HG03025 (cell line): ENCODE data around the gene RASL11B.

Source experiments
- ATAC-seq: cut with Tn5 transposase; IDR thresholded peaks from one replicate; pipeline ENCODE4 v1.9.1; 2021; ENCODE audit warnings: mild to moderate bottlenecking, moderate library complexity; ENCODE audit not compliant: unreplicated experiment, low FRiP score

The RASL11B gene

DNA sequence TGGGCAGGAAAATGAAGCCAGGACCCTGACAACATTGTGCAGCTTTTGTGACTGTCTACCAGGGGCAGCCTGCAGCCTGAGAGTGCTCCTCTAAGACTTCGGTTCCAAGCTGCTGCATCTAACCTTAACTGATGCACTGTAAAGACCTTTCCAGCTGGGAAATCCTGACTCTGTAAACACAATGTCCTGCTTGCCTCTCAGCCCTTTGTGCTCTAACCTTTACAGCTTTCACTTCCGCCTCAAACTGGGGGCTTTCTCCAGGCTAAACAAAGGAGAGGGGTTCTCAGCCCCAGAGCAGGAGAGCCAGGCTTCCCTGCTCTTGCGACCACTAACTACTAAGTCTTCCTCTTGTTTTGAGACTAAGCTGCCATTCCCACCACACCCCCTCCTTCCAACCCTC lies 19.3 kb upstream of the RASL11B start:
- ATAC-seq: no peak

DNA sequence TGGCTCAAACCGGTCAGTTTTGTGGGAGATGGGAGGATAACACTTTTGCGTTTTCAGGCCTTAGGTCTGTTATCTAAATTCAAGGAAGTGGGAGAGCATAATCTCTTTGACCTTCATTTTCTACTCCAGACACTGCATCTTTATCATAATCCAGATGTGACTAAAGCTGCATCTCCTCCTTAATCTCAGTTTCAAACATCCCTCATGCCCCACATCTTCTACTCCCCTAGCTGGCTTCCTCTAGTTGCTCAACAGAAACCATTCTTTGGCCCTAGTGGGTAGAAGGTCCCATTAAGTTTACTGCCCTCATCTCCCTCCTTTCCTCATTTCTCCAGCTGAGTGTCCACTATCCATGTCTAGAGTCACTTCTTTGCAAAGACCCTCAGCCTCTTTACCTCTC lies 18.8 kb upstream of the RASL11B start:
- no peak for ATAC-seq

DNA sequence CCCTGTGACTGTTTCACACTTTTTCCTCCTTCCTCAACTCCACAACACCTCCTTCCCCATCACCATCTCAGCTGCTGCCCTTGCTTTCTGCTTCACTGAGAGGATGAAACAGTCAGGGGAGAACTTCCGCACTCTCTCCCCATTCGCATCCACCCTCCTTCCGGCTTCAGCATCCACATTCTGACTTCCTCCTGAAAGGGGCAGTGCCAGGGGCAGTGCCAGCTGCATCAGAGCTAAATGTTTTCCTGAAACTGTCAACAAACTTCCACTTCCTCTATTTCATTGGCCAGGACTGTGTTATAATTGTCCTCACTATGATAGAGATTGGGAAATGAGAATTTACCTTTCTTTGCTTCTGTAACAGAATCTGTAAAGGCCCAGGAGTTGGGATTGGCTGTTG lies 18.2 kb upstream of the RASL11B start:
- ATAC-seq: no peak

DNA sequence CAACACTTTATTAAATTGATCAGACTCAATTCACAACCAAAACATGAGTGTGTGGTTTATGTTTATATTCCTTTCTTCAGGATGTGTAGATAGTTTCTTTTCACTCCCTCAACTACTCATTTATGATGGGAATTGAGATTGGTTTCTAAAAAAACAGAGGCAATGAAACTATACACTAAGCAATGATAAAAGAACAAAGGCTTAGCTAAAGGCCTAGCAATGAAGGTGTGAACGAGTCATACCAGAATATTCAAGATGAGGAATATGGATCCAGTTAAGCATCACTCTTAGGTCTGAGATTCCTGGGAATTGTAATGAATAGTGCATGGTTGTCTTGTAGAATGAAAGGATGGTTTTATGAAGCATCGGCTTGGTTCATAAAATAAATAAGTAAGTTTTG lies 17.5 kb upstream of the RASL11B start:
- ATAC-seq: no peak

DNA sequence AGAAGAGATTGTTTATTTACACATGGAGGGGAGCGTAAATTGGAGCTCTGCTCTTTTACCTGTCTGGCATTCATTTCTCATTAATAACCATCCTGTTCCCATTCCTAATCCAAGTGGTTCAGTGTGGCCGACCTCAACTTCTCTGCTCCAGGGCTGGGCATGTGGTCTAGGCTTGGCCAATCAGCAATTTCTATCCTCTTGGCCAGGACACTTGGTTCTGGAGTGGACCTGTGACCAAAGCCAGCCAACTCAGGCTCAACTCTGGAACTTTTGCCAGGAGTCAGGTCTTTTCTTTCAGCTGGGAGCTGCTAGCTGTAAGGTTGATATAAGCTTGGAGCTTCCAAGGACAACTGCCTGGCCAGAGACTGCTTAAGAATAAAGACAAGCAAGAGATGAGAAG lies 15.6 kb upstream of the RASL11B start:
- ATAC-seq: no peak

DNA sequence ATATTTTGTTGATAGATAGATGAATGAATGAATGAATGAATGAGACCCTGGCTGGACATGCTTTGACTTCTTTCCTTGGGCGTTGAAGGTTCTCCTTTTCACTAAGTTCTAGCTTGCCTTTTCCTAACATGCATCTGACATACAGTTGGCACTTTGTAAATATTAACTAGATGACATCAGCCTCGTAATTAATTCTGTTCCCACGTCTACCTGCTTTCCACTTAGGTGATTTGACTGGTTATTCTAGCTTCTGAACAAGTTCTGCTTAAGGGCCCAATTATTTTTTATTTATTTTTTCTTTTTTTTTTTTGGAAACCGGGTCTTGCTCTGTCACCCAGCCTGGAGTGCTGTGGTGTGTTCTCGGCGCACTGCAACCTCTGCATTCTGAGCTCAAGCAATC lies 13.9 kb upstream of the RASL11B start:
- ATAC-seq: no peak

DNA sequence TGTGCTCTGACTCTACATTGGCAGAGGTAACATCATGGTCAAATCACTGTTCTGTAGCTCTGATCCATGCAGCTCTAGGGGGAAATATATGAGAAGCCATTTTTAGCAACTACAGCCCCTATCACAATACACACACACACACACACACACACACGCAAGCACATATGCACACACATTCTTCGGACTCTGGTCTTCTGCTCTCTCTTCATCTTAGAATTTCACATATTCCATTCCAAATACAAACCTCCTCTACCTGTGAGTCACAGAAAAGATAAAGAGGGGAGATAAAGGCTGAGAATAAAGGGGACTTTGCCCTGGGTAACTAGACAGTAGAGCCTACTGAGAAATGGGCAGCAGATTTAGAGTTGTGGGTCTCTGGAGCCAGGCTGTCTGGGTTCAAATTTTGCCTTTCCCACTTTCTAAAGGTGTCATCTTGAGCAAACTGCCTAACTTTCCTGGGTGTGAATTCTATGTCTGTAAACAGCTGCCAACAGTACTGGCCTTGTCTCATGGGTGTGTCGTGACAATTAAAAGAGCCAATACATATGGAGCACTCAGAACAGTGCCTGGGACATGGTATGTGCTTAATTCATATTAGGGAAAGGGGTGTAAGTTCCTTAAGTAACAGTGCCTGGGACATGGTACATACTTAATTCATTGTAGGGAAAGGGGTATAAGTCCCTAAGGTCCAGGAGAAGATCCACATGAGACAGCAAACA lies 11.6 kb upstream of the RASL11B start:
- ATAC-seq: no peak

DNA sequence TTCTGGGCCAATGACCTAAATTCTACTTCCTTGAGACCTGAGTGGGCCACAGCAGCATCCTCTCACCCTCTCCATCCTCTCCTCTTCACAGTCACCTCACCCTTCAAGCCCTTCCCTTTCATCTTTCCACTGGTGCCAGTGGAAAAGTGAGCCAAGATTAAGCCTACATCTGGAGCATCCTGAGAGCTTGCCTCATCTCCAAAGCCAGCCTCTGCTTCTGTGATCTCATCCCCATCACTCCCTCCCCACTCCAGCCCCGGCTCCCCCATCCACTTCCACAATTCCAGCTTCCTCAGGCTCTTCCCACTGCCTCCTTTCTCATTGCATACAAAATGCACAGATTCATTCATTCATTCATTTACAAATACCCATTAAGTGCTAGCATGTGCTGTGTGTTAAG lies 10.1 kb upstream of the RASL11B start:
- no peak for ATAC-seq

DNA sequence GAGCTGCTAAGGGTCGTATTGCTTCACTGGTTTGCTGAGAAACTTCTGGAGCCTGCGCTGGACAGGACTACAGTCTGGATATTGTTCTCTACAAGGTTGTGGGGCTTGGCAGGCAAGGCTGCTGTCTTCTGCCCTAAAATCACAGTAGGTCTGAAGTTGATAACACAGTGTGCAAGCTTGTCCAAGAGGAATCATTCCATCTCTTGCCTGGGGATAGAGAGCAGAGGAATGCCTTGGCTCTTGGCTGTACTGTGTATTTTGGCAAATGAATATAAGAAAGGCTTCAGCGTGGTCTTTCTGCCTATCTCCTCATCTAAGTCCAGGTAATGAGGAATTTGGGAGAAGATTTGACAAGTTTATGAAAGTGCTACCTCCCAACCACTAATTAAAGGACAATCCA lies 9.4 kb upstream of the RASL11B start:
- no peak for ATAC-seq

DNA sequence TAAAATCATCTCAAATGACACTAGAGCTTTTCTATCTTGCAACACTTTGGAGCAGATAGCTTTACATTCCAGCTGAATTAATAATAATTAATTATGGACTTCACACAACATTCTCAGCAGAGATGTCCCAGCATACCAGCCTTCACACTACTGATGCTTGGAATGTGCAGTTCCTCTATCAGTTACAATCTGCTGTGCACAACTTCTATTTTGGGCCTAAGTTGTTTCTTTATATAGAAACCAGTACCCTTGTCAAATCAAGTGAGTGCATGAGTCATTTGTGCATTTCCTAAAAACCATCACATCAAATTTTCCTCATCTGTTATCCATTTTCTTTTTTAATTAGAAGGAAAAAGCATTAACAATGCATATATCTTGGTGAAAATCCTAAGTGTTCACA lies 8.8 kb upstream of the RASL11B start:
- ATAC-seq: no peak

DNA sequence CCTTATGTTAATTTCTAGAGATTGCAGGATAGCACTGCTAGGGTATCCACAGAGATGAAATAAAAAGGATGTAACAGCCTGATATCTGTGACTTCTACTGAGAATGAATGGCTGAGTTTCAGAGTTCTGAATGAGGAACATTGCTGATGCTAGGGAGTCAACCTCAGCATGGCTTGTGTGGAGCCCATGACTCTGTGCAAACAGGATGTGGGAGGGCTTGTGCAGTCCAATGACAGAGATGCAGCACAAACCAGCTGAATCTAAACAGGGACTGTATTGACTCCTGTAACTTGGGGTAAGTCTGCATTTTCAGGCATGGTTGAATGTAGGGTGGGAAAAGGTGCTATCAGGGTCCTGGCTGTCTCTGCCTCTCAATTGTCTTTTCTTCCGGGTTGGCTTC lies 5.3 kb upstream of the RASL11B start:
- ATAC-seq: no peak

DNA sequence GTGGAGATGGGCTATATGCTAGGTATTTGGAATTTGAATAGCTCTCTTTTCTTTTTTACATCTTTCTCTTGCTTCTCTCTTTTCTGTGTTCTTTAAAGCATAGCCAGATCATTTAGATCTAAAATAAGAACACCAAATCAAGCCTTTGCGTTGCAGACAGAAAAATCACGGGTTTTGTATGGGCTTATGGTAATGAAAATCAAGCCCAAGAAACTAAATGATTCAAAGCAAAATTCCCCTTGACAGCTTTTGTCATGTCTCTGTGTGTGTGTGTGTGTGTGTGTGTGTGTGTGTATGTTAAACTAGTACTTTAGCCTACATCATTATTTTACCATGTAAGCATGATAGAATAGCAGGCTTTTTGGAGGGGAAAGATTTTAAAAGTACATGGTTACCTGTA lies 1.8 kb upstream of the RASL11B start:
- no peak for ATAC-seq

DNA sequence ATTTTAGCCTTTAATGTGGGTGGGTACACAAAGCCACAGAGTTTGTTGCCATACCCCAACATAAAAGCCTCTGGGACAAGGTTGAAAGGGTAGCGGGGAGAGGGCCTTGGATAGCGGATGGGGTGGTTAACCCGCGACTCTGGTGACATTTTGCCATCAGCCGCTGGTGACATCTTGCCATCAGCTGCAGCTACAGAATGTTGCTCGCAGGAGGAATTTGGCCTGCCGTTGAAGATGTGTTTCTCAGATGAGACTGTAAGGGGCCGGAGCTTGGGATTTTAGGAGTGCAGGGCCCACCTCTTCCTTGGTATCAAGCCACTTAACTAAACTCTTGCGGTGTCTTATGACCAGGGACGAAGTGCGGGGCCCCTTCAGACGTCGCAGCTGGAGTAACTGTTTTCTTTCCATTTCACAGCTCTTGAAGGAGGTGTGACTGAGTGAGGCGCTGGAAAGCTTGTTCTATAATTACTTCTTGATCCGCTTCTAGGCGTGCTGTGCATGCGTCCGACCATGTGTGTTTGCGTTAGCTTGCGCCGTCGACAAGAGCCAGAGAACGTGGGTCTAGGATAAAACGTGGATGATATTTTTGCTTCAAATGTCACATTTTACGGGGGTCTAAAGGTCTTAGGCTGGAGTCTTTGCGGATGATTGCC lies 820 bp upstream of the RASL11B start:
- ATAC-seq: no peak

DNA sequence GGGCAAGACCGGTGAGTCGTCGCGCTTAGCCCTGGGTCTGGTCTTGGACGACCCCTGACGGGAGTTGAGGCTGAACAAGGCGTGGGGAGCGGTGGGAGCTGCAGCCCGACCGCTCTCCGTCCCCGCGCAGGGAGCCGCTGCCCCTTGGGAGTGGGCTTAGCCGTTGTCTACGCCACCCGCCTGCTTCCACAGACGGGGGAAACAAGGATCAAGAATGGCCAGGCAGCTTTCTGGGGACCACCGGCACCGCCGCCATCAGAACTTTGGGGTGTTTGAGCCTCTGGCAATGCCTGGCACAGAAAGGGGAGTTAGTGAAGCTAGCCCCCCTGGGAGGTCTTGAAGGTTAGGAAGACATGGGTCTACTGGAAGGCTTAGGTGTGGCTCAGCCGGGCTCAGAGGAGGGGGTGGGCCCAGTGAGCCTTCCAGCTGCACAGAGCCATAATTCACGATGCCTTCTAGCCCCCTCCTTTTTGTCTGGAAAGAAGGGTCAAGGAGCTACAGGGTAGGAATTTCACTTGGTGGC lies 583 bp downstream of the RASL11B start:
- ATAC-seq: no peak

DNA sequence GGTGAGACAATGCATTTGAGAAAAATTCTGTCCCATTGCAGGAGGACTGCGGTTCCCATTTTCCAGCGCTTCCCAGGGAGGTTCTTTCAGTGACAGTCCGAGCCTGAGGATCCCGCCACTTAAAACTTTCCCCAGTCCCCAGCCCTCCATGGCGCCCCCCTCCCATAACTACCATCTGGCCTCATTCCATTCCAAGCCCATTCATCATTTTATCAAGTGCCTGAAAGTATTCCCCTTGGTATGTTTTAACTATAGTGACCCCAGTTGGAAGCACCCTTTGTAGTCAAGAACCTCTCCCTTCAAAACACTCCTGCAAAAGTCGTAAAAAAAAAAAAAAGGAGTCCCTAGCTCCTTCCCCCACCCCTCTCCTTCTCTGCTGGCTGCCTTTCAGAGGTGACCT lies 1.2 kb downstream of the RASL11B start:
- no peak for ATAC-seq

DNA sequence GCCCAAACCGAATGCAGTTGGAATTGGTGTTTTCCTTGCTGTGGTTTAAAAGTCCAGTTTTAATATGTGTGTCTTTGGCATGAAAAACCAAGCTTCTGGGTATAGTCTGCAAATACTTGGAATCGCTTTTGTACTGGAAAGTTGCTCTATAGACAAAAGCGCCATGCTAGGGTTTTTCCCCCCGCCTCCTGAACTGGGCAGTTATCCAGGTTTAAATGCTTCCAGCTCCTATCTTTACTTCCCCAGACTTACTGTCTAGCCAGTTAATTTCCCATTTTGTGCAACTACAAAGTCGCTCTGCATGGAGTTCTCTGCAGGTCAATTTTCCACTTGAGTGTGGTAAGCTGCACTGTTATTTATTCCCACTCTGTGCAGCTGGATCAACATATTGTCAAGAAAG lies 2.7 kb downstream of the RASL11B start:
- ATAC-seq: no peak

DNA sequence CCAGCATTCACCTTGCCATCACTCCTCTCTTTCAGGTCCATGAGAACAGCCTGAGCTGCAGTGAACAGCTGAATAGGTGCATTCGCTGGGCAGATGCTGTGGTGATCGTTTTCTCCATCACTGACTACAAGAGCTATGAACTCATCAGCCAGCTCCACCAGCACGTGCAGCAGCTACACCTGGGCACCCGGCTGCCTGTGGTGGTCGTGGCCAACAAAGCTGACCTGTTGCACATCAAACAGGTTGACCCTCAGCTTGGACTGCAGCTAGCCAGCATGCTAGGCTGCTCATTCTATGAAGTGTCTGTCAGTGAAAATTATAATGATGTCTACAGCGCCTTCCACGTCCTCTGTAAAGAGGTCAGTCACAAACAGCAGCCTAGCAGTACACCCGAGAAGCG lies 3.2 kb downstream of the RASL11B start:
- ATAC-seq: no peak

DNA sequence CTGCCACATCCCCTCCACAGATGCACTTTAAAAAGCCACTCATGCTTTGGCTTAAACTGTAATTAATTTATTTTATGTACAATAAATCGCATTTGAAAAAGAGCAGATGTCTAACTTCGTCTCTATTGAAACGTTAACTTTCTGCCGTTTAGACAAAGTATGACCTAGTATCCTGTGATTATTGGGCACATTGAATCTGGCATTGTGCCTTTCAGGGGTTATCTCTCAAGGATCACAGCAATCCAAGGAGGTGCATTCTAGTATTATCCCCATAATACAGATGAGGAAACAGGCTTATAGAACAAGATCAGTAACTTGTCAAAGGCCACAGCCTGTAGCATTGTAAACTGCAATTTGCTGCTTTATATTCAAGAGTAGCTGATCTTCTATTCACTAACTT lies 4.6 kb downstream of the RASL11B start:
- ATAC-seq: no peak

DNA sequence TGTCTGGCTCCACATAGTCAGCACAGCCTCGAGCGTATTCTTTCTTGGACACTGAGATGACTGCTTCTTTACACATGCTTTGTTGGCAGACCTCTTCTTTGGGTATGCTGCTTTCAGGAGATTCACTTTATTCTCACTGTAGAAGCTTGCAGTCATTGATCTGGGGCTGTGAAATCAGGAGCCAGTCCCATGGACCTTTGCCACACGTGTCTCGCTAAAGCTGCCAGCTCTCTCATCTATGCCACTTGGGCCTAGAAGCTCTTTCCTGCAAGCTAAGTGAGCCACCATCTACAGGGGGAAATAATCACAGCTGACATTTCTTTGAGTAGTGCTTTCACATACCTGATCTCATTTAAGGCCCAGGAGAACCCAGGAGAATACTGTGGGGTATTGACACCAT lies 5.0 kb downstream of the RASL11B start:
- ATAC-seq: no peak

DNA sequence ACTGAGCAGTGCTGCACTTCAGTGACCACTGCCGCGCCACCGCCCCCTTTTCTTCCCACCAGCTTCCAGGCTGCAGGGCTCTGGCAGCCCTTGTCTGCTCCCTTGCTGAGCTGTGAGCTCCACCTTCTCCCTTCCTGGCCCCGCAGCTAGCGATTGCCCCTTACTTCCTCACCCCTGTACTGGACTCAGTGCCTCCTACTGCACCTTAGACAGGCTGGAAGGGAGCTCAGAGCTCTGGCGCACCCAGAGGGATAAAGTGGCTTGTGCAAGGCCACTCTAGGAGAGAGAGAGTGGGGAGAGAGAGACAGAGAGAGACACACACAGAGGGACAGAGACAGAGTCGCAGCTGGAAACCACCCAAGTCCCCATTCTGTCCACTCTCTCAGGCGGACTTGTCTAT lies 6.0 kb downstream of the RASL11B start:
- ATAC-seq: no peak

DNA sequence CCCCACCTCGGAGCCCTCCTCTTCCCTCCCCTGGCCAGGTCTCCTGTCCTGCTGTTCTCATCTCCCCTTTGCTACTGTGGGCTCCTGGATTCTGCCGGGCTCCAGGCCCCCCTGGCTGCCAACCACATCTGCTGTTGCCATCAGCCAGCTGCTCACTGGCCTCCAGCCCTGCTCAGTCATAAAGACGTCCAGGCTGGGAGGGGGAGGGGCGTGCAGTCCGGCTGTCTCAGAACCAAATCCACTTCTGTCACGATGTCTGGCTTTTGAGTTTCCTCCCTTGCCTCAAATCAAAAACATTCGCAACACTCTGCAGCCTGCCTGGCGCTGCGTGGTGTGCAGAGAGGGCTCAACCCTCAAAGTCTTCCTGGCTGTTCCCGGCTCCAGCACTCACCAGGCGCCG lies 7.1 kb downstream of the RASL11B start:
- no peak for ATAC-seq

DNA sequence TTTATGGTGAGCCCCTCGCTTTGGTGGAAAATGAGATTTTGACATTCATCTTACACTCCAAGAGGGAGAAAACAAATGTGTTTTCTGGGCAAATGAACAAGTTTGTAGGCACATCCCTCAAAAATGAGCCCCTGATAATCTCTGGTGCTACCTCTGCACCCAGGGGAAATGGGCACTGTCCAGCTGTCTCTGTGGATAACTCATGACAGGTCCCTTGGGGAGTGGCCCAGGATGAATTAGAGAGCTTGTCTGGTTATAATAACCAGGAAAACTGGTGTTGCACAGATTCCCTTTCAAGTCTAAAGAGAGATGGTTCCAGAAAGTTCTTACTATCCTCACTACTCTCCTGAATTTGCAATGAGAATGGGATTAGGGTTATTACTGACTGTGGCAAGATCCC lies 7.5 kb downstream of the RASL11B start:
- ATAC-seq: no peak
